Epithelial cell of proximal tubule (primary cell): ENCODE results near the gene KCNK6. TPM values are rescaled to one million over a fixed set of nuclear protein-coding genes. Genes with fewer than 3 reads are reported as not detected.
"Not testable (repeated sequence)": the region's sequence is repeated elsewhere in the genome, so short reads cannot be mapped to it uniquely, and the experiment has no call there.

Experiments used
- DNase-seq: peaks from one replicate; pipeline ENCODE4 v3.0.0-alpha.2; 2011; ENCODE audit warnings: low read depth
- H3K4me3 ChIP-seq: 2 replicates; pipeline ENCODE4 v1.5.1; 2011; ENCODE audit warnings: low read depth, mild to moderate bottlenecking, low read length
- CTCF ChIP-seq: conservative IDR thresholded peaks from 2 replicates; pipeline ENCODE4 v1.5.1; 2012; ENCODE audit warnings: low read depth, mild to moderate bottlenecking, low read length
- total RNA-seq: library from RNA; depleted of rRNA; stranded (reverse); fragments of >200 nt; gene quantifications from 2 replicates; pipeline ENCODE4 v1.2.3, GENCODE V29; 2015

The KCNK6 gene
- total RNA-seq, 1 donor from 2014 or later: 3.9 TPM

GRCh38 chr19:38360839-38361631 is 41.4 kb downstream of the KCNK6 start:
- TF ChIP-seq CTCF: no peak
- DNase-seq: no peak
- peak overlapping the region; percentile 57 for H3K4me3 ChIP-seq

GRCh38 chr19:38361633-38362075 is 42.0 kb downstream of the KCNK6 start:
- no peak for DNase-seq
- H3K4me3 ChIP-seq: peak overlapping the region; percentile 57
- TF ChIP-seq CTCF: no peak

- H3K4me3 ChIP-seq: peak overlapping the region; percentile 57
- no peak for TF ChIP-seq CTCF
- no peak for DNase-seq
These were observed 42.7 kb downstream of the KCNK6 start for GRCh38 chr19:38362076-38362945.

- H3K4me3 ChIP-seq, DNase-seq: not testable (repeated sequence)
These were observed 43.5 kb downstream of the KCNK6 start for GRCh38 chr19:38362946-38363688.

- no peak for TF ChIP-seq CTCF
- DNase-seq: no peak
- H3K4me3 ChIP-seq: no peak overlapping the region
These were observed 47.4 kb downstream of the KCNK6 start for GRCh38 chr19:38367041-38367440.

GRCh38 chr19:38369584-38369983 is 49.9 kb downstream of the KCNK6 start:
- TF ChIP-seq CTCF: no peak
- no peak overlapping the region for H3K4me3 ChIP-seq

GRCh38 chr19:38370299-38370698 is 50.7 kb downstream of the KCNK6 start:
- H3K4me3 ChIP-seq: no peak overlapping the region
- no peak for TF ChIP-seq CTCF
- DNase-seq: no peak

More at GRCh38 chr19:38369584-38369983, 49.9 kb downstream of the KCNK6 start:
- DNase-seq: no peak
